ENCODE results near the gene GALNT15. TPM values are rescaled to one million over a fixed set of nuclear protein-coding genes. Genes with fewer than 3 reads are reported as not detected.

The GALNT15 gene
- total RNA-seq, 2 donors from 2014 or later = 0.13 TPM; not detected in 1

- no peaks in the 10 kb centered on the region for H3K4me1 ChIP-seq (ENCODE audit: control insufficient read depth, insufficient read depth, low read length)
- no peak overlapping the region for H3K27ac Mint-ChIP-seq
- H3K27ac ChIP-seq (ENCODE audit: low read depth, low read length) = no peak overlapping the region
- H3K27me3 ChIP-seq (ENCODE audit: control insufficient read depth, insufficient read depth, low read length, poor library complexity, severe bottlenecking) = no peaks in the 10 kb centered on the region
- H3K9ac ChIP-seq (ENCODE audit: extremely low read depth, low read length, poor library complexity, severe bottlenecking) = no peak overlapping the region
- no peak for DNase-seq
- H3K36me3 ChIP-seq (ENCODE audit: control insufficient read depth, insufficient read depth, low read length) = no peaks in the 10 kb centered on the region
- H3K36me3 Mint-ChIP-seq (ENCODE audit: low read depth) = no peaks in the 10 kb centered on the region
- H3K9me3 Mint-ChIP-seq = peaks cover 3% of the 10 kb centered on the region
- no peak for TF ChIP-seq CTCF (conservative IDR thresholded peaks at IDR 0.05)
- no peak overlapping the region for H3K4me3 ChIP-seq (ENCODE audit: low read length)
- H3K4me1 Mint-ChIP-seq = peaks cover 2% of the 10 kb centered on the region
- H3K27me3 Mint-ChIP-seq (ENCODE audit: insufficient read depth) = peaks cover 4% of the 10 kb centered on the region
- H3K9me3 ChIP-seq (ENCODE audit: control insufficient read depth, low read length) = no peaks in the 10 kb centered on the region
- H3K4me3 Mint-ChIP-seq = no peak overlapping the region
Observed at GRCh38 chr3:16229681-16230080, 55.2 kb downstream of the GALNT15 start.

- H3K9me3 Mint-ChIP-seq = peaks cover 3% of the 10 kb centered on the region
- no peak overlapping the region for H3K27ac Mint-ChIP-seq
- H3K4me3 ChIP-seq (ENCODE audit: low read length) = no peak overlapping the region
- no peaks in the 10 kb centered on the region for H3K36me3 Mint-ChIP-seq (ENCODE audit: low read depth)
- peaks cover 4% of the 10 kb centered on the region for H3K27me3 Mint-ChIP-seq (ENCODE audit: insufficient read depth)
- H3K36me3 ChIP-seq (ENCODE audit: control insufficient read depth, insufficient read depth, low read length) = no peaks in the 10 kb centered on the region
- TF ChIP-seq CTCF (conservative IDR thresholded peaks at IDR 0.05) = no peak
- DNase-seq = no peak
- H3K4me3 Mint-ChIP-seq = no peak overlapping the region
- H3K9ac ChIP-seq (ENCODE audit: extremely low read depth, low read length, poor library complexity, severe bottlenecking) = no peak overlapping the region
- peaks cover 6% of the 10 kb centered on the region for H3K9me3 ChIP-seq (ENCODE audit: control insufficient read depth, low read length)
- no peaks in the 10 kb centered on the region for H3K4me1 ChIP-seq (ENCODE audit: control insufficient read depth, insufficient read depth, low read length)
- 94 to 100% methylated on average over 2 of the region's 2 CpGs for WGBS, 2 experiments (ENCODE audit: insufficient coverage in 1 of 2, insufficient read length in 1 of 2)
- peaks cover 2% of the 10 kb centered on the region for H3K4me1 Mint-ChIP-seq
- no peak overlapping the region for H3K27ac ChIP-seq (ENCODE audit: low read depth, low read length)
- peaks cover 3% of the 10 kb centered on the region for H3K27me3 ChIP-seq (ENCODE audit: control insufficient read depth, insufficient read depth, low read length, poor library complexity, severe bottlenecking)
Observed at GRCh38 chr3:16231983-16232382, 57.5 kb downstream of the GALNT15 start.

- Histone ChIP-seq H3K27me3 (ENCODE audit: control insufficient read depth, insufficient read depth, low read length, poor library complexity, severe bottlenecking) (peaks cover 3% of the 10 kb centered on the region), H3K9ac (ENCODE audit: extremely low read depth, low read length, poor library complexity, severe bottlenecking) (no peak overlapping the region), H3K36me3 (ENCODE audit: control insufficient read depth, insufficient read depth, low read length) (no peaks in the 10 kb centered on the region), H3K4me1 (ENCODE audit: control insufficient read depth, insufficient read depth, low read length) (no peaks in the 10 kb centered on the region), H3K4me3 (ENCODE audit: low read length) (no peak overlapping the region), H3K27ac (ENCODE audit: low read depth, low read length) (no peak overlapping the region), H3K9me3 (ENCODE audit: control insufficient read depth, low read length) (peaks cover 6% of the 10 kb centered on the region)
- Mint-ChIP-seq H3K27ac (no peak overlapping the region), H3K27me3 (ENCODE audit: insufficient read depth) (peaks cover 7% of the 10 kb centered on the region), H3K4me3 (no peak overlapping the region), H3K4me1 (peaks cover 2% of the 10 kb centered on the region), H3K9me3 (peaks cover 3% of the 10 kb centered on the region), H3K36me3 (ENCODE audit: low read depth) (no peaks in the 10 kb centered on the region)
- 93% methylated on average over 1 of the region's 1 CpG; no CpG with 5 or more reads in 1 of the 2 experiments for WGBS, 2 experiments (ENCODE audit: insufficient coverage in 1 of 2, insufficient read length in 1 of 2)
- TF ChIP-seq CTCF (conservative IDR thresholded peaks at IDR 0.05) = no peak
- no peak for DNase-seq
Observed at GRCh38 chr3:16233806-16234205, 59.3 kb downstream of the GALNT15 start.

Data from endodermal cell (in vitro differentiated cells).